Thyroid gland (tissue), 4 donors: ENCODE results near the gene TXK. TPM values are rescaled to one million over a fixed set of nuclear protein-coding genes. Genes with fewer than 3 reads are reported as not detected.

ENCODE experiments used
- DNase-seq, 2 donors: peaks; one replicate each; pipeline ENCODE4 v3.0.0-alpha.2; 2019
- H3K27ac ChIP-seq, 3 donors: fragments of 200-600 bp; sonication (generic); 1 replicate in 2 of 3; 2 replicates in 1 of 3; pipeline ENCODE4 v1.5.1; 2016 to 2019; ENCODE audit warnings: mild to moderate bottlenecking in 1 of 3, moderate library complexity in 1 of 3
- H3K27me3 ChIP-seq: fragments of 200-600 bp; sonication (generic); one replicate; pipeline ENCODE4 v1.5.1; 2019
- H3K36me3 ChIP-seq, 2 donors: fragments of 200-600 bp; sonication (generic); one replicate each; pipeline ENCODE4 v1.5.1; 2016 to 2019
- H3K4me1 ChIP-seq, 2 donors: fragments of 200-600 bp; sonication (generic); one replicate each; pipeline ENCODE4 v1.5.1; 2017 to 2019
- H3K4me3 ChIP-seq, 3 donors: fragments of 200-600 bp; sonication (generic); replicated peaks in 1 of 3; 1 replicate in 2 of 3; 2 replicates in 1 of 3; pipeline ENCODE4 v1.5.1; 2016; ENCODE audit warnings: mild to moderate bottlenecking in 1 of 3
- H3K9me3 ChIP-seq: fragments of 200-600 bp; sonication (generic); one replicate; pipeline ENCODE4 v1.5.1; 2017
- POLR2A ChIP-seq, 2 donors: fragments of 450-650 bp; IDR thresholded peaks; one replicate each; pipeline ENCODE4 v1.6.1; 2017; ENCODE audit warnings: antibody characterized with exemption in 2 of 2, mild to moderate bottlenecking in 2 of 2, moderate library complexity in 1 of 2
- WGBS, 2 donors: methylation state at CpG; one replicate each; pipeline ENCODE4 v1.1.5; 2017; 5-methylcytosine and 5-hydroxymethylcytosine counted together
- intact Hi-C: fragments of 100-400 bp; cut with DNase I; formaldehyde crosslinking; loops from one replicate; pipeline ENCODE4 v1.15.1; 2023
- total RNA-seq, 4 donors: library from RNA; depleted of rRNA; stranded (reverse); fragments of >200 nt; gene quantifications; one replicate each; pipeline ENCODE4 v1.2.3, GENCODE V29; 2016
- TF ChIP-seq, protein P1 (sequence below), 6 experiments: fragments of 200-600 bp in 3 of 6; fragments of 450-650 bp in 3 of 6; sonication (generic) in 3 of 6; IDR thresholded peaks; one replicate each; pipeline ENCODE4 v1.5.1; 2016 to 2019; ENCODE audit warnings: antibody characterized with exemption in 6 of 6, mild to moderate bottlenecking in 2 of 6, inconsistent platforms in 1 of 6, moderate library complexity in 1 of 6

Gene TXK
- total RNA-seq, 4 donors from 2014 or later: 1.8 to 3.6 (median 1.9) TPM

DNA sequence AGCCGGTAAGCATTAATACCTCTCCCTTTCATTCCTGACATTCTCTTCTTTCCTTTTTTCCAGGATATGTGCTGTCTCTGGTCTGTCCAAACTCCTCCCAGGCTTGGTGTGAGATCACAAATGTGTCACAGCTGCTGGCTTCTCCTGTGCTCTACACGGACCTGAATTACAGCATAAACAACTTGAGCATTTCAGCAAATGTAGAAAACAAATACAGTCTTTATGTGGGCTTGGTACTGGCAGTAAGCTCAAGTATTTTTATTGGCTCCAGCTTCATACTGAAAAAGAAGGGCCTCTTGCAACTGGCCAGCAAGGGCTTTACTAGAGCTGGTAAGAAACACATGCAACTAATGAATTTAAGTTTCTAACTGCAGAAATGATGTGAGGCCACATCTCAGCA, 109.0 kb downstream of the TXK start:
- Histone ChIP-seq H3K4me3 (no peak overlapping the region), H3K36me3 (no peaks in the 10 kb centered on the region), H3K27me3 (no peaks in the 10 kb centered on the region), H3K27ac (peak overlapping the region in 1 of 3 donors; percentile 17), H3K9me3 (no peaks in the 10 kb centered on the region), H3K4me1 (peaks cover 0 to 6% of the 10 kb centered on the region in 2 donors)
- 22 to 29% methylated on average over 2 of the region's 2 CpGs for WGBS, 2 donors
- TF ChIP-seq, protein P1, sequence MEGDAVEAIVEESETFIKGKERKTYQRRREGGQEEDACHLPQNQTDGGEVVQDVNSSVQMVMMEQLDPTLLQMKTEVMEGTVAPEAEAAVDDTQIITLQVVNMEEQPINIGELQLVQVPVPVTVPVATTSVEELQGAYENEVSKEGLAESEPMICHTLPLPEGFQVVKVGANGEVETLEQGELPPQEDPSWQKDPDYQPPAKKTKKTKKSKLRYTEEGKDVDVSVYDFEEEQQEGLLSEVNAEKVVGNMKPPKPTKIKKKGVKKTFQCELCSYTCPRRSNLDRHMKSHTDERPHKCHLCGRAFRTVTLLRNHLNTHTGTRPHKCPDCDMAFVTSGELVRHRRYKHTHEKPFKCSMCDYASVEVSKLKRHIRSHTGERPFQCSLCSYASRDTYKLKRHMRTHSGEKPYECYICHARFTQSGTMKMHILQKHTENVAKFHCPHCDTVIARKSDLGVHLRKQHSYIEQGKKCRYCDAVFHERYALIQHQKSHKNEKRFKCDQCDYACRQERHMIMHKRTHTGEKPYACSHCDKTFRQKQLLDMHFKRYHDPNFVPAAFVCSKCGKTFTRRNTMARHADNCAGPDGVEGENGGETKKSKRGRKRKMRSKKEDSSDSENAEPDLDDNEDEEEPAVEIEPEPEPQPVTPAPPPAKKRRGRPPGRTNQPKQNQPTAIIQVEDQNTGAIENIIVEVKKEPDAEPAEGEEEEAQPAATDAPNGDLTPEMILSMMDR (IDR thresholded peaks at IDR 0.05): no peak
- no peak for TF ChIP-seq POLR2A (IDR thresholded peaks at IDR 0.05)
- intact Hi-C loops: no loop called here
- peak in 1 of 2 donors; percentile 28 for DNase-seq

DNA sequence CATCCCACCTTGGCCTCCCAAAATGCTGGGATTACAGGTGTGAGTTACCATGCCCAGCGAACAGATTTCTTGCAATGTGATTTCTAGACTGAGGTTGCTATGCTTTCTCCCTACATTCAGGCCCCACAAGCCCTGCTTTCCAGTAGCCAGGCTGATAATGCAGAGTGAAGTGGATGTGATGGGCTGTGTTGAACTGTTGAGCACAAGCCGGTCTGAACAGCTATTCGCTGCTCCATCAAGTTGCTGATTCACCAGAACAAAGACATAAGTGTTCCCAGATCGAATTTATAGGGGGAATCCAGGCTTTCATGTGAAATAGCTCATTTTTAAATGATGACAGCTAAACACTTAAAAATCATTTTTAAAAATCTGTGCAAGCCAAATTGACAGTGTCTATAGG, 109.5 kb downstream of the TXK start:
- Histone ChIP-seq H3K36me3 (no peaks in the 10 kb centered on the region), H3K4me1 (peaks cover 0 to 6% of the 10 kb centered on the region in 2 donors), H3K27me3 (no peaks in the 10 kb centered on the region), H3K4me3 (no peak overlapping the region), H3K27ac (peak overlapping the region in 1 of 3 donors; percentile 17), H3K9me3 (no peaks in the 10 kb centered on the region)
- intact Hi-C loops: no loop called here
- no peak for DNase-seq
- no peak for TF ChIP-seq POLR2A (IDR thresholded peaks at IDR 0.05)
- TF ChIP-seq, protein P1 (IDR thresholded peaks at IDR 0.05): no peak
- 67 to 74% methylated on average over 4 of the region's 4 CpGs for WGBS, 2 donors

DNA sequence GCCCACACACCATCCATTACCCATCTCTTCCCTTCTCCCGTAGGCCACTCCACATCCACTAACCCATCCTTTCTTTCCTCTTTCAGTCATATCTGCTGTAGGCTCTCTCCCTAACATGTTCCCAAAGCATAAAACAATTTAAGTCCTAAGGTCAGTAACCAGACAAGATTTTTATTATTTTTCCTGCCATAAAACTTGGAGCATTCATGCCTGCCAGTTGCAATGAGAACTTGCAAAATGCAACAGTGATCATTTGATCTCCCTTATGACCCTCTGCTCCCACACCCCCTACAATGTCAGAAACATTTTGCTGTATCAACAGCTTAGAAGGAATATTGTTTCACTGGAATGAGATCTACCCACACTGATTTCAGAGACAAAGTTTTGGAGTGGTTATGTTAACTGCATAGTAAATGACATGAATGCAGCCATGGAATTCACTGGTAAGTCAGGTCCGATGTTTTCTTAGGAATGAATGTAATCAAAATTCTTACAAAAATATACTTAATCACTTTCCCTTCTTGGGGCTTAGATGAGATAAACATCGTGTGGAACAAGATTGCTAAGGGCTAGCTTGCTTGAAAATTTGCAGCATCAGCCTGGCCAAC, 111.8 kb downstream of the TXK start:
- WGBS, 2 donors: 82 to 83% methylated on average over 3 of the region's 3 CpGs
- TF ChIP-seq POLR2A (IDR thresholded peaks at IDR 0.05): no peak
- TF ChIP-seq, protein P1 (IDR thresholded peaks at IDR 0.05): no peak
- H3K9me3 ChIP-seq: no peaks in the 10 kb centered on the region
- no peaks in the 10 kb centered on the region for H3K36me3 ChIP-seq
- peaks cover 0 to 12% of the 10 kb centered on the region in 2 donors for H3K4me1 ChIP-seq
- intact Hi-C loops: no loop called here
- H3K4me3 ChIP-seq: no peak overlapping the region
- no peak overlapping the region for H3K27ac ChIP-seq
- H3K27me3 ChIP-seq: no peaks in the 10 kb centered on the region
- DNase-seq: no peak

DNA sequence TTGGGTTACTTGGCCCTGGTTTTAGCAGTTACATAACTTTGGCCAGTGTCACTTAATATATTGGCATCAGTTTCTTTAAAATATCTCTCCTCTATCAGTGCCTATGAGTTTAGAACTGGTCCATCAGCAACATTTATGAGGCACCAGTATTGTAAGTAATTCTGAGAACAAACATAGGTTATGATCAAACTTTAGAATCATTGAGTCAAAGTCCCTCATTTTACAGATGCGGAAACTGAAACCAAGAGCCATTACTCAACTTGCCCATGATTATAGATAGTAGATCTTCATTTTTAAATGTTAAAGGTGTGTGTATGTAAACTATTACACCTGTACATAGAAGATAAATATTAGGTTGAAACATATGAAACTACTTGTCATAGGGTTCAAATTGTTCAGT, 113.0 kb downstream of the TXK start:
- intact Hi-C loops: no loop called here
- no peaks in the 10 kb centered on the region for H3K9me3 ChIP-seq
- 64 to 98% methylated on average over 1 of the region's 1 CpG for WGBS, 2 donors
- H3K4me3 ChIP-seq: no peak overlapping the region
- H3K4me1 ChIP-seq: peaks cover 0 to 14% of the 10 kb centered on the region in 2 donors
- no peak for DNase-seq
- TF ChIP-seq, protein P1 (IDR thresholded peaks at IDR 0.05): no peak
- no peak for TF ChIP-seq POLR2A (IDR thresholded peaks at IDR 0.05)
- H3K27ac ChIP-seq: no peak overlapping the region
- no peaks in the 10 kb centered on the region for H3K36me3 ChIP-seq
- H3K27me3 ChIP-seq: no peaks in the 10 kb centered on the region

DNA sequence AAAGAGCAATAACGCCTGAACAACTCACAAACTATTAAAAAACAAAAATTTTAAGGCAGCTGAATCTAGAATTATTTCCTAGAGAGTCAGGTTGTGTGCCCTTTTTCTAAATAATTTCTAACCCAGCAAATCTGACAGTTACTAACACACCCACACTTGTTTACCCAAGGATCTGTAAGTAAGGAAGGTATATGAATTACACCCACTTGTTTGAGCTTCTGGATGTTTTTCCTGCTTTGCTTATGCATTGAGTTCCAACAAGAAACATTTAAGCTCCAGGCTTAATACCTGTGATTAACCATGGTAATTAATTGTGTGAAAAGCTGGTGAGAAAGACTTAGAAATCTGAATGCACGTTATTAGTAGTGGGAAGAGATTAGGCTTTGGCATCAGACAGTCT, 115.9 kb downstream of the TXK start:
- 83 to 94% methylated on average over 2 of the region's 2 CpGs for WGBS, 2 donors
- no peak for DNase-seq
- no peaks in the 10 kb centered on the region for H3K9me3 ChIP-seq
- TF ChIP-seq, protein P1 (IDR thresholded peaks at IDR 0.05): no peak
- TF ChIP-seq POLR2A (IDR thresholded peaks at IDR 0.05): no peak
- H3K27me3 ChIP-seq: no peaks in the 10 kb centered on the region
- no peak overlapping the region for H3K27ac ChIP-seq
- H3K4me1 ChIP-seq: peaks cover 0 to 9% of the 10 kb centered on the region in 2 donors
- intact Hi-C loops: no loop called here
- no peak overlapping the region for H3K4me3 ChIP-seq
- H3K36me3 ChIP-seq: no peaks in the 10 kb centered on the region
